GM19452 (cell line): ENCODE results near the gene PARP2.
"Not testable (repeated sequence)": the region's sequence is repeated elsewhere in the genome, so short reads cannot be mapped to it uniquely, and the experiment has no call there.

Experiments
- ATAC-seq: cut with Tn5 transposase; IDR thresholded peaks from one replicate; pipeline ENCODE4 v1.9.1; 2021; ENCODE audit not compliant: unreplicated experiment

The PARP2 gene

DNA sequence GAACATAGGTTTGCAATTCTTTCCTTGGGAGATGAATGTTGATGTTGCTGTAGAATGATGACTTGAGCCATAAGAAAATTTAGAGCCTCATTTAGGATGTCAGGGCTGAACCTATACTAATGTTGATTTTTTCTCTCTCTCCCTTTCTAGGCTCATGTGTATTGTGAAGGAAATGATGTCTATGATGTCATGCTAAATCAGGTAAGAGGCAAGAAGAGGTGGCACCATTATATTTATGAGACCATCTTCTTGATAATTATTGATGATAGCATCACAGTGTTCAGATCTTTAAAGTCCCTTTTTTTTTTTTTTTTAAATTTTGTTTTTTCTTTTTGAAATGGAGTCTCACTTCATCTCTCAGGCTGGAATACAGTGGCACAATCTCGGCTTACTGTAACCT lies 3.3 kb downstream of the PARP2 start:
- no peak for ATAC-seq

DNA sequence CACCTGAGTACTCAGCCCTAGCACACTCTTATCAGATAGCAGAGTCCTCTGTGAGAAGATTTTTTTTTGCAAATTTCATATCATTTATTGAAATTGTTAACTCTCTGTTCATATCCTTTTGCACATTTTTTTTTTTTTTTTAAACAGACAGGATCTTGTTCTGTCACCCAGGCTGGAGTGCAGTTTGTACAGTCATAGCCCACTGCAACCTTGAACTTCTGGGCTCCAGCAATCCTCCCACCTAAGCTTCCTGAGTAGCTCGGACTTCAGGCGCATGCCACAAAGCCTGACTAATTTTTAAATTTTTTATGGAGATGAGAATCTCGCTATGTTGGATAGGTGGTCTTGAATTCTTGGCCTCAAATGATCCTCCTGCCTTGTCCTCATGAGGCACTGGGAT lies 4.3 kb downstream of the PARP2 start:
- ATAC-seq = no peak

DNA sequence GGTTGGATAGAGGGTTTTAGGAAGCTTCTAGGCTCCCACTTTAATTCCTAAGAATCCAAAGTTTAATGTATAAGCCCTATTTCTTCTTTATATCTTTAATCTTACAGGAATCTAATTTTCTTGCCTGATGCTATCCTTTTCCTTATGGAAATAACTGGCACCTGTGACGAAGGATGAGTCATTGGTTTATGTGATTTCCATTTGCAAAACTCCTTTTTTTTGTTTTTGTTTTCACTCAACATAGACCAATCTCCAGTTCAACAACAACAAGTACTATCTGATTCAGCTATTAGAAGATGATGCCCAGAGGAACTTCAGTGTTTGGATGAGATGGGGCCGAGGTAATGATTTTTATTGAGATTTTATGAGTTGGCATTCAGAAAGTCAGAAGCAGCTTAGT lies 6.8 kb downstream of the PARP2 start:
- no peak for ATAC-seq

DNA sequence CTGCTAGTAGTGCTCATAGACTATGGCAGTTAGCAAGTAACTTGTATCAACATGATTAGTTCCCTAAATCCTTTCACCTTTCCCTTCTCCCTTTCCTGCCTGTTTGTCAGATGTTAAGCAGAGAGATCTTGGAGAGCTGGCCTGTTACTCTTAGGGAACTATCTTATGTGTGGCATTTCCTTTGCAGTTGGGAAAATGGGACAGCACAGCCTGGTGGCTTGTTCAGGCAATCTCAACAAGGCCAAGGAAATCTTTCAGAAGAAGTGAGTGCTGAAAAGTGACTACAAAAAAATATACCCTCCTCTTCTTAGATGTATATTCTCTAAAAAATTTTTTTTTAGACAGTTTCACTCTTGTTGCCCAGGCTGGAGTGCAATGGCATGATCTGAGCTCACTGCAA lies 7.4 kb downstream of the PARP2 start:
- ATAC-seq = no peak

GRCh38 chr14:20356422-20356821 lies 13.0 kb downstream of the PARP2 start:
- ATAC-seq = no peak

DNA sequence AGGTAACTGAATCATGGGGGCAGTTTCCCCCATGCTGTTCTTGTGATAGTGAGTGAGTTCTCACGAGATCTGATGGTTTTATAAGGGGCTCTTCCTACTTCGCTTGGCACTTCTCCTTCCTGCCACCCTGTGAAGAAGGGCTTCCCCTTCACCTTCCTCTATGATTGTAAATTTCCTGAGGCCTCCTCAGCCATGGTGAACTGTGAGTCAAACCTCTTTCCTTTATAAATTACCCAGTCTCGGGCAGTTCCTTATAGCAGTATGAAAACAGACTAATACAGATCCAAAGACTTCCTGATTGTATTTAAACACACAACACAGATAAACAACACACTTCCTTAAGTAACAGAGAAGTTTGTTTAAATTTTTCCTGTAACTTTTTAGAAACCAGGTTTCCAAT lies 15.0 kb downstream of the PARP2 start:
- ATAC-seq = not testable (repeated sequence)

GRCh38 chr14:20365928-20366327 lies 22.5 kb downstream of the PARP2 start:
- no peak for ATAC-seq

DNA sequence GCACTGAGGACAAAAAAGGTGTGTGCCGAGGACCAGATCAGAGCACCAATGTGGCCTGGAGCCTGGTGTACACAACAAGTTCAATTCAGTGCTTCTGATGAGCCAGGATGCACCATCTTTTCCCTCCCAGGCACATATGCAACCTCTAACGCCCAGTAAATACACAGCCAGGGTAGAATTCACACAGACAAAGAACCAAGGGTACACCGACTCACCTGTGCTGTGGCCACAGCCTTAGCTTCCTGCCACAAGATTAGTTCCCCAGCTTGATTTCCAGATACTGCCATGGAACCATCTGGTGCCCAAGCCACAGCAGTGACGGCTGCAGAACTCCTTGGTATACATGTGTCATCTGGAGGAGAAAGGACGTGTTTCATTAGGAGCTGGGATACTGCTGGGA lies 29.4 kb downstream of the PARP2 start:
- ATAC-seq = no peak

DNA sequence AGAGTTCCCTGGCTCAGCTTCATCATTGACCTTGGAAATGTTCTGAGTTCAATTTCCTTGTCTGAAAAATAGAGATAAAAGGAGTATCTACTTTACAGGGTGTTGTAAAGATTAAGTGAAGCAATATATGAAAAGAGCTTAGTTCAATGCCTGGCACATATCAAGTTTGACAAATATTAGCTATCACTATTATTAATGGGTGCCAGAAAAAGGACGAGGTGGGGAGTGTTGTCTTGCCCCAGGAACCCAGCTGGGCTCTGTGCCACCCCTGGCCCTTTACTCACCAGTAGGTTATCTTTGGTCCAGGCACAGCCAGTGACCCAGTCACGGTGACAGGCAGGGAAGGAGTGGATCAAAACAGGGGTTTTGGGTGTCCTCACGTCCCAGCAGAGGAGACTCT lies 32.0 kb downstream of the PARP2 start:
- no peak for ATAC-seq

DNA sequence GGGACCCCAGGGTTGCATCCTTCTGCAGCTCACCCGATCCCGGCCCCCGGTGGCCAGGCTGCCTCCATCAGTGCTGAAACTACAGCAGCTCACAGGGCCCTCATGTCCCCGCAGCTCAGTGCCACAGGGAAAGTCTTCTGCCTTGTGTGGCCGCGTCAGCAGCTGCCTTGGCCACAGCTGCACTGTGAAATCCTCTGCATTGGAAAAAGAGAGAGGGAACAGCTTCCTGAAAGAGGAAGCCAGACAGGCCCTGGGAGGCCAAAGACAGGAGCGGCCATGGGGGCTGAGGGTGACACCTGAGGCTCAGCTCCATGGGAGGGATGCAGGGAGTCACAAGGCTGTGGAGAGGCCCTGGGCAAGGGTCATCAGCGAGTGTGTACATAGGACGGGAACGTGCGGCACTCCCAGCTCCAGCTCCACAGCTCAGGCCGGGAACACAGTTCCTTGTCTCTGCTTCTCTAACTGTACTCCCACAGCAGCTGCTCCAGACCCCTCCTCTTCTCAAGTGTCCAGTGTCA lies 32.7 kb downstream of the PARP2 start:
- no peak for ATAC-seq

GRCh38 chr14:20377171-20377570 lies 33.7 kb downstream of the PARP2 start:
- no peak for ATAC-seq

GRCh38 chr14:20379743-20380142 lies 36.3 kb downstream of the PARP2 start:
- ATAC-seq = no peak

- ATAC-seq = no peak
Observed at GRCh38 chr14:20380681-20381080, 37.2 kb downstream of the PARP2 start.

- no peak for ATAC-seq
Observed at GRCh38 chr14:20381341-20381740, 37.9 kb downstream of the PARP2 start.

DNA sequence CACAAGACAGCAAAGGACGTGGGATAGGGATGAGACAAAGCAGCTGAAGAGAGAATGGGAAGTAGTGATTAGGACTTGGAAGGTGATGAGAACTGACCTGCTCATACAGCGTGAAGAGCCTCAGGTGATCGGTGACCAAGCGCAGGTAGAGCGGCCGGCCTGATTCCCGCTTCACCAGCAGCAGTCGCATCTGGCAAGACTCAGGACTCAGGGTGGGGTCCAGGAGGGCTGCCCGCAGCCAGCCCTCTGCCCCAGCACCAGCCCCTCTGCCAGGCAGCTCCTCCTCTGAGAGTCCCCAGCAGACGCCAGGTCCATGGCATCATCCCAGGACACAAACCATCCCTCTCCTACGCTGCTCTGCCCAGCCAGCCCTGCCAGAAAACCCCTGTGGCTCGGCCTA lies 39.1 kb downstream of the PARP2 start:
- no peak for ATAC-seq

DNA sequence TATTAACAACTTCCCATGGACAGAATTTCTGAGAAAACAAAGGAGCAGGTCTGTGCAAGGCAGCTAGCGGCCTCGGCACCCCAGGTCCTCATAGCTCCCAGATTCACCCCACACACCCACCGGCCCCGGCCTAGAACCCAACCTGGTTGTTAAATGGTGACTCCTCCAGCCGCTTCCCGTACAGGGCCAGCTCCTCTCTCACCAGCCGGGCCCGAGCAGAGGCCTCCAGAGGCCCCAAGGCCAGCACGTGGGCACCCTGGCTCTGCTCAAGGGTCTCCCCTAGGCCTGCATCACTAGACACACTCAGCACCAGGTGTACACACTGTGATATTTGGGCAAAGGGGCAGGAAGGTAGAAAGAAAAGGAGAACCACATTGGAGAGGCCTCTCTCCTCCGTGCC lies 39.6 kb downstream of the PARP2 start:
- ATAC-seq = no peak

GRCh38 chr14:20383636-20384035 lies 40.2 kb downstream of the PARP2 start:
- ATAC-seq = no peak

DNA sequence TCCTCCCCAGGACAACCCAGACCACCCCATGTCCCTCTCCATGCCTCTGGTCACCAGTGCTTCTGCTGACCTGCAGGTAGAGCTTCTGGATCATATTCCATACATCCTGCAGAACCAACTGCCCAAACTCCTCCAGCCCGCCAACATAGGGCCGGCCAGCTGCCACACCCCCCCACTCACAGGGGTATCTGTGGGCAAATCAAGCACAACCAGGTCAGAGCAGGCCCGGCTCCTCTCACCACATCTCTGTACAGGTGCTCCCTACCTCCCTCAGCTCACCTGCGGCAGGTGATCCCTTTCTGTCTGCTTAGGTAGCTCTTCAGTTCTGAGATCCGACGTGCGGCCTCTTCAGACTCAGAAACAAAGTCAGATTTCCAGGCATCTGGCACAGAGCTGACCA lies 40.9 kb downstream of the PARP2 start:
- ATAC-seq = no peak

DNA sequence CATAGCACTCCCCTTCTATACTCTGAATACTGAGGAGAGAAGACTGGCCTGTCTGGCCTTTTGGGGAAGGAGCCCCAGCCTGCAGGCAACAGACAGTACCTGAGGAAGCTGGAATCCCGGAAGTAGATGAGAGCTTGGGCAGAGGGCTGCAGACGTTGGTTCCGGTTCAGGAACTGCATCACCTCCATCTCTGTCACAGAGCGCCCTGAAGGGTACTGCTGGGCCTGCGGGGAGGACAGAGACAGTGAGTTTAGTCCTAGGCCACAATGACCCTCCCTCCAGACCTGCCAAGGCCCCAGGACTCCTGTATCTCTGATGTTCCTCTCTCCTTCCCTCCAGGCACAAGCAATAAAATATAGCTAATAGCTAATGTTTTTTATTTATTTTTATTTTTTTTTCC lies 41.5 kb downstream of the PARP2 start:
- no peak for ATAC-seq

DNA sequence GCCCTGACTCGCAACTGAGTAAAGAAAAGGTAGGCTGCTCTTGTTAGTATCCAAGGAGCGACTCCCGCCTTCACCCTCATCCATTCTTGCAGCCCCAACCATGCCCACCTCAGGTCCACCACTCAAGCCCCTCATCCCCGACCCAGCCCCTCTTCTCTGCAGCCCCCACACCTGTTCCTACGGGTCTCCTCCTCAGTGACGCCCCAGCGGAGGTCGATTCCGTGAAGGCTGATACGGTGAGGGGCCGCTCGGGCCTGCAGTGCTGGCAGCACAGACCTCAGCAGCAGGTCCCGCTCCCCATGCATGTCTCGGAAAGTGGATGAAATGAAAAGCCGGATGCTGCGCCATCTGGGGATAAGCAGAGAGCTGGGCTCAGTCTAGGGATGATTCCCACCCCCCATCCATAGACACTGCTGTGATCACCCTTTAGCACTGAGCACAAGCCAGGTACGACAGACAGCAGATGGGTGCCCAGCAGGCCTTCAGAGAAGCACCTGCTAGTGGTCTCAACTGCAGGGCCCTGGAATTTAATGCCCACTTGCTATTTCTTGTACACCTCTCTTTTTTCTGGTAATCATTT lies 42.9 kb downstream of the PARP2 start:
- ATAC-seq = no peak

- ATAC-seq = no peak
Observed at GRCh38 chr14:20387576-20387975, 44.1 kb downstream of the PARP2 start.

DNA sequence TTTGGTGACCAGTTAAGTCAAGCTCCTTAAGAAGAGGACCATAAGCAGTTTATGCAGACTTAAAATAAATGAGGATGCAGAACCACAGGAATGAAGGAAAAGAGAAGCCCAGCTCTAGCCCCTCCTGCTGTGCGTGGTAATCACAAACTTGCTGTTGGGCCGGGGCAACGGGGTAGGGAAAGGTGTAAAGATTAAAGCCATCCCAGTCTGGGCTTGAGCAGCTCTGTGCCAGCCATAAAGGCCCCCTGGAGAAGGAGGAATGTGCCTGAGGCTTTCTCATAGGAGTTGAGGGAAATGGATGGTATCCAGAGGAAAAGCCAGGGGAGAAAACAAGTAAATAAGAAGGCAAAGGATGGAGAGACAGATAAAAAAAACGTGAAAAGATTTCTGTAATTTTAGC lies 44.7 kb downstream of the PARP2 start:
- no peak for ATAC-seq

DNA sequence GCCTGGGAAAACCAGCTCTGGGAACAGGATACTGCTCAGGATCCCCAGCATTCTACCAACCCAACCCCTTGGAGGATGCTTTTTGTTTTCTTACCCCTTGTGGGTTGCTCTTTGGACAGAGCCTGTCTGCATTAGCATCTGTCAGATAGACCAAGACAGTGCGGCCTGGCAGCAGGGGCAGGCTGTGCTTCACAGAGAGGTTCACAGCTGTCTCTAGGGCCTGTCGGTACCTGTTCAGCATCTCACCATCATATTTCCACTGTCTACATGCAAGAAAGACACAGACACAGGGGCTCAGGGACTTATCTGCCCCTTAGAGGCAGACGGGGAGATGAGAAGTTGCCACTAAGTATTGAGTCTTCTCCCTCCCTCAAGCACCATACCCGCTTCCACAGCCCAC lies 48.1 kb downstream of the PARP2 start:
- ATAC-seq = no peak

DNA sequence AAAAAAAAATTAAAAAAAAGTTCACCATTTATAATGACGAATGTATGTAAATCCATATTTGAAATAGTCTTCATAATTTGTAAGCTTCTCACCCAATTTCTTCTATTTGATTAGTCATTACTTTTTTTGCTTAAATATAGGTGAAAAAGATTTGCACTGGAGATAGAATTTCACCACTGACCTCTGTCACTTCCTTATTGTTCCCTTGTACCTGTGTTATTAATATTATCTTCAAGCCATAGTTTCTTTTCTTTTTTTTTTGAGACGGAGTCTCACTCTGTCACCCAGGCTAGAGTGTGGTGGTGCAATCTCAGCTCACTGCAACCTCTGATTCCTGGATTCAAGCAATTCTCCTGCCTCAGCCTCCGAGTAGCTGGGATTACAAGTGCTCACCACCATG lies 54.1 kb downstream of the PARP2 start:
- no peak for ATAC-seq
